WTC11 (cell line): ENCODE measurements around the gene ZNF699. TPM values are rescaled to one million over a fixed set of nuclear protein-coding genes. Genes with fewer than 3 reads are reported as not detected.

Source experiments
- ATAC-seq: fragments of 200-7000 bp; cut with Tn5 transposase; 2 replicates; pipeline ENCODE4 v1.10.0; 2021; ENCODE audit warnings: mild to moderate bottlenecking, moderate library complexity
- CTCF ChIA-PET: fragments of 300-600 bp; sonication (Branson Sonifier 250); formaldehyde crosslinking; loops from one replicate; lab custom pipeline; 2021; ENCODE audit warnings: antibody characterized with exemption; lab: Charles Lee
- POLR2A ChIA-PET: fragments of 350-600 bp; sonication (Branson Sonifier 250); formaldehyde crosslinking; loops from one replicate; lab custom pipeline; 2021; ENCODE audit warnings: antibody characterized with exemption; lab: Charles Lee
- DNase-seq: peaks from one replicate; pipeline ENCODE4 v3.0.0; 2021; ENCODE audit warnings: low spot score
- H3K27ac Mint-ChIP-seq: 2 replicates; pipeline ENCODE4 v1.8.0; 2021; ENCODE audit warnings: mixed read lengths
- H3K27me3 Mint-ChIP-seq: 2 replicates; pipeline ENCODE4 v1.8.0; 2021; ENCODE audit warnings: low read depth, mild to moderate bottlenecking, moderate library complexity, mixed read lengths
- H3K36me3 Mint-ChIP-seq: 2 replicates; pipeline ENCODE4 v1.8.0; 2021; ENCODE audit warnings: mixed read lengths
- H3K4me1 Mint-ChIP-seq: 2 replicates; pipeline ENCODE4 v1.8.0; 2022; ENCODE audit warnings: mixed read lengths
- H3K4me3 Mint-ChIP-seq: 2 replicates; pipeline ENCODE4 v1.8.0; 2021; ENCODE audit warnings: mild to moderate bottlenecking, moderate library complexity, mixed read lengths
- H3K9me3 Mint-ChIP-seq: 2 replicates; pipeline ENCODE4 v1.8.0; 2021; ENCODE audit warnings: mixed read lengths
- ETV6 ChIP-seq: sonication (generic); formaldehyde crosslinking; IDR thresholded peaks from 2 replicates; pipeline ENCODE4 v1.8.1; 2022; ENCODE audit warnings: mild to moderate bottlenecking, missing genetic modification reagents
- FOXJ3 ChIP-seq: sonication (generic); formaldehyde crosslinking; IDR thresholded peaks from 2 replicates; pipeline ENCODE4 v1.9.0; 2021; ENCODE audit warnings: missing genetic modification reagents, mild to moderate bottlenecking, borderline replicate concordance
- FOXK1 ChIP-seq: sonication (generic); formaldehyde crosslinking; IDR thresholded peaks from 2 replicates; pipeline ENCODE4 v1.8.0; 2022; ENCODE audit warnings: mild to moderate bottlenecking, moderate library complexity, missing genetic modification reagents
- HMGA2 ChIP-seq: fragments of 250-450 bp; sonication (Bioruptor Pico); IDR thresholded peaks from 2 replicates; pipeline ENCODE4 v1.4.0; 2021; ENCODE audit warnings: mild to moderate bottlenecking, moderate library complexity
- IRF2 ChIP-seq: sonication (generic); formaldehyde crosslinking; IDR thresholded peaks from 2 replicates; pipeline ENCODE4 v1.8.0; 2022; ENCODE audit warnings: low read depth, missing genetic modification reagents, borderline replicate concordance
- NR1H2 ChIP-seq: sonication (generic); formaldehyde crosslinking; IDR thresholded peaks from 2 replicates; pipeline ENCODE4 v1.9.0; 2021; ENCODE audit warnings: mild to moderate bottlenecking, moderate library complexity, missing genetic modification reagents
- NR2C2 ChIP-seq: sonication (generic); formaldehyde crosslinking; IDR thresholded peaks from 2 replicates; pipeline ENCODE4 v1.8.0; 2022; ENCODE audit warnings: mild to moderate bottlenecking, missing genetic modification reagents
- OVOL2 ChIP-seq: fragments of 250-450 bp; sonication (Bioruptor Pico); IDR thresholded peaks from 2 replicates; pipeline ENCODE4 v1.9.0; 2021; ENCODE audit warnings: mild to moderate bottlenecking, borderline replicate concordance
- PRRX2 ChIP-seq: fragments of 250-450 bp; sonication (Bioruptor Pico); IDR thresholded peaks from 2 replicates; pipeline ENCODE4 v1.8.0; 2021; ENCODE audit warnings: mild to moderate bottlenecking
- SMAD4 ChIP-seq: sonication (generic); formaldehyde crosslinking; IDR thresholded peaks from 2 replicates; pipeline ENCODE4 v1.8.0; 2022; ENCODE audit warnings: mild to moderate bottlenecking, missing genetic modification reagents
- TP53 ChIP-seq: sonication (generic); formaldehyde crosslinking; IDR thresholded peaks from 2 replicates; pipeline ENCODE4 v1.8.1; 2023; ENCODE audit warnings: mild to moderate bottlenecking, missing genetic modification reagents
- USF1 ChIP-seq: sonication (generic); formaldehyde crosslinking; IDR thresholded peaks from 2 replicates; pipeline ENCODE4 v1.8.0; 2022; ENCODE audit warnings: mild to moderate bottlenecking, missing genetic modification reagents
- ZMAT4 ChIP-seq: fragments of 250-450 bp; sonication (Bioruptor Pico); IDR thresholded peaks from 2 replicates; pipeline ENCODE4 v1.9.0; 2021; ENCODE audit warnings: mild to moderate bottlenecking
- ZNF121 ChIP-seq: sonication (generic); formaldehyde crosslinking; IDR thresholded peaks from 2 replicates; pipeline ENCODE4 v1.8.0; 2023; ENCODE audit warnings: missing genetic modification reagents
- ZNF138 ChIP-seq: sonication (generic); formaldehyde crosslinking; conservative IDR thresholded peaks from 2 replicates; pipeline ENCODE4 v1.8.1; 2022; ENCODE audit warnings: mild to moderate bottlenecking, moderate library complexity, missing genetic modification reagents
- ZNF532 ChIP-seq: fragments of 250-450 bp; sonication (Bioruptor Pico); IDR thresholded peaks from 2 replicates; pipeline ENCODE4 v1.9.0; 2021; ENCODE audit warnings: mild to moderate bottlenecking, borderline replicate concordance
- total RNA-seq: library from RNA; stranded (reverse); gene quantifications from 3 replicates; pipeline ENCODE4 v1.2.3, GENCODE V29; 2021
- TF ChIP-seq, protein P1 (sequence below): sonication (generic); formaldehyde crosslinking; IDR thresholded peaks from 2 replicates; pipeline ENCODE4 v1.8.1; 2023; ENCODE audit warnings: mild to moderate bottlenecking, missing genetic modification reagents, borderline replicate concordance

The ZNF699 gene
- total RNA-seq, 1 experiment from 2014 or later: 5.9 TPM

DNA sequence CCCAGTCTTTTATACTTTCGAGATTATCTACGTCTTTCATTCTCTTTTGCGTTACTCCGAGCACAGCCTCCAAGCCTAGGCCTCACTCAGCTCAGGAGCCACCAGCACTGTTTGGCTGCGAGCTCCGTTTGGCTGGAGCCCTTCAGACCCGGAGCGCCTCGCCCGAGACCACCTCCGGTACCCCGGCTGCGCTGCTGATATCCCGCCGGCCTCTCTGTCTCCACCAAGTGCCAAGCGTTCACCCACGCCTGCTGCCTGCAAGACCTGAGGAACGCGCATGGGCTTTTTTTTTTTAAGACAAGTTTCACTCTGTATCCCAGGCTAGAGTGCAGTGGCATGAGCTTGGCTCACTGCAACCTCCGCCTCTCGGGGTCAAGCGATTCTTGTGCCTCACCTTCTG lies 39.0 kb upstream of the ZNF699 start:
- Mint-ChIP-seq H3K9me3 (peaks cover 63% of the 10 kb centered on the region), H3K36me3 (peaks cover 73% of the 10 kb centered on the region), H3K4me3 (no peak overlapping the region), H3K27me3 (no peaks in the 10 kb centered on the region; the same call in none of the 2 replicates)
- POLR2A ChIA-PET: no interaction called here
- CTCF ChIA-PET: no interaction called here
- ATAC-seq (no peak), DNase-seq (no peak)
- TF ChIP-seq TP53 (CRISPR knock-in tag): no peak
- TF ChIP-seq FOXJ3 (CRISPR knock-in tag): no peak
- no peak for TF ChIP-seq USF1 (CRISPR knock-in tag)
- no peak for TF ChIP-seq NR1H2 (CRISPR knock-in tag)
- TF ChIP-seq, protein P1, sequence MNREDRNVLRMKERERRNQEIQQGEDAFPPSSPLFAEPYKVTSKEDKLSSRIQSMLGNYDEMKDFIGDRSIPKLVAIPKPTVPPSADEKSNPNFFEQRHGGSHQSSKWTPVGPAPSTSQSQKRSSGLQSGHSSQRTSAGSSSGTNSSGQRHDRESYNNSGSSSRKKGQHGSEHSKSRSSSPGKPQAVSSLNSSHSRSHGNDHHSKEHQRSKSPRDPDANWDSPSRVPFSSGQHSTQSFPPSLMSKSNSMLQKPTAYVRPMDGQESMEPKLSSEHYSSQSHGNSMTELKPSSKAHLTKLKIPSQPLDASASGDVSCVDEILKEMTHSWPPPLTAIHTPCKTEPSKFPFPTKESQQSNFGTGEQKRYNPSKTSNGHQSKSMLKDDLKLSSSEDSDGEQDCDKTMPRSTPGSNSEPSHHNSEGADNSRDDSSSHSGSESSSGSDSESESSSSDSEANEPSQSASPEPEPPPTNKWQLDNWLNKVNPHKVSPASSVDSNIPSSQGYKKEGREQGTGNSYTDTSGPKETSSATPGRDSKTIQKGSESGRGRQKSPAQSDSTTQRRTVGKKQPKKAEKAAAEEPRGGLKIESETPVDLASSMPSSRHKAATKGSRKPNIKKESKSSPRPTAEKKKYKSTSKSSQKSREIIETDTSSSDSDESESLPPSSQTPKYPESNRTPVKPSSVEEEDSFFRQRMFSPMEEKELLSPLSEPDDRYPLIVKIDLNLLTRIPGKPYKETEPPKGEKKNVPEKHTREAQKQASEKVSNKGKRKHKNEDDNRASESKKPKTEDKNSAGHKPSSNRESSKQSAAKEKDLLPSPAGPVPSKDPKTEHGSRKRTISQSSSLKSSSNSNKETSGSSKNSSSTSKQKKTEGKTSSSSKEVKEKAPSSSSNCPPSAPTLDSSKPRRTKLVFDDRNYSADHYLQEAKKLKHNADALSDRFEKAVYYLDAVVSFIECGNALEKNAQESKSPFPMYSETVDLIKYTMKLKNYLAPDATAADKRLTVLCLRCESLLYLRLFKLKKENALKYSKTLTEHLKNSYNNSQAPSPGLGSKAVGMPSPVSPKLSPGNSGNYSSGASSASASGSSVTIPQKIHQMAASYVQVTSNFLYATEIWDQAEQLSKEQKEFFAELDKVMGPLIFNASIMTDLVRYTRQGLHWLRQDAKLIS (CRISPR knock-in tag): no peak
- TF ChIP-seq NR2C2: no peak
- TF ChIP-seq IRF2 (CRISPR knock-in tag): no peak
- no peak for TF ChIP-seq FOXK1 (CRISPR knock-in tag)
- TF ChIP-seq SMAD4 (CRISPR knock-in tag): no peak
- TF ChIP-seq, all 79 proteins: peak for 0
- no peaks in the 10 kb centered on the region for H3K4me1 Mint-ChIP-seq
- H3K27ac Mint-ChIP-seq: no peak overlapping the region

DNA sequence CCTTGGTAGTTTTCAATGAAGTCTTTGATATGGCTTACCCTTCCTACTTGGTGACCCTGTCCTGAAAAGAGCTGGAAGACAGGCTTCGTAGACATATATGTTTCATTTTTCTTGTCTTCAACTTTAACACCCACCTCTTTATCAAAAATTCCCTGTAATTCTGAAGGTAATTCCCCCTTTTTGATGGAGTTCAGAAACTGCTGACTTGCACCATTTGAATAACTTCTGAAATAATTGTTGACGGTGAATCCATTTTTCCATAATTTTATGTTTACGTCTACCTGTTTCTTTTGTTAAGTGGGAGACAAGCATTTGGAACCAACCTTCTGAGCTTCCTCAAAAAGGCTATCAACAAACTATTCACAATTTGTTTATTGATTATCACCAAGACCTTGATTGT lies 38.6 kb upstream of the ZNF699 start:
- no peak for TF ChIP-seq HMGA2 (CRISPR knock-in tag)
- no peak for TF ChIP-seq OVOL2
- TF ChIP-seq PRRX2 (CRISPR knock-in tag): no peak
- no peak for TF ChIP-seq ZNF121 (CRISPR knock-in tag)
- no peak for TF ChIP-seq ETV6
- TF ChIP-seq ZNF532 (CRISPR knock-in tag): no peak
- no peak for TF ChIP-seq ZMAT4
- TF ChIP-seq ZNF138: no peak
- no peak overlapping the region for H3K4me3 Mint-ChIP-seq
- H3K4me1 Mint-ChIP-seq: no peaks in the 10 kb centered on the region
- H3K9me3 Mint-ChIP-seq: peaks cover 67% of the 10 kb centered on the region
- H3K36me3 Mint-ChIP-seq: peaks cover 76% of the 10 kb centered on the region
- no peak for ATAC-seq
- ChIA-PET CTCF (no interaction called here), POLR2A (no interaction called here)
- H3K27me3 Mint-ChIP-seq: peaks cover 2% of the 10 kb centered on the region
- DNase-seq: no peak
- H3K27ac Mint-ChIP-seq: no peak overlapping the region
